Coronary artery (tissue), 2 donors: ENCODE data around the gene HOXC11.

ENCODE experiments used
- DNase-seq: peaks from one replicate; pipeline ENCODE4 v3.0.0-alpha.2; 2017; ENCODE audit warnings: low spot score
- H3K27ac ChIP-seq, 2 donors: fragments of 200-600 bp; sonication (generic); one replicate each; pipeline ENCODE4 v1.5.1; 2016 to 2019
- H3K4me3 ChIP-seq: fragments of 200-600 bp; sonication (generic); 2 replicates; pipeline ENCODE4 v1.5.1; 2016; ENCODE audit warnings: mild to moderate bottlenecking, moderate library complexity
- CTCF ChIP-seq: fragments of 200-600 bp; sonication (generic); IDR thresholded peaks from one replicate; pipeline ENCODE4 v1.5.1; 2019; ENCODE audit warnings: antibody characterized with exemption

HOXC11 gene

GRCh38 chr12:53985692-53985993 is 12.7 kb downstream of the HOXC11 start:
- no peak for TF ChIP-seq CTCF
- no peak for DNase-seq
- Histone ChIP-seq H3K4me3 (peak overlapping the region; percentile 50), H3K27ac (no peak overlapping the region)

- Histone ChIP-seq H3K27ac (no peak overlapping the region), H3K4me3 (peak overlapping the region; percentile 50)
- DNase-seq: no peak
- TF ChIP-seq CTCF: no peak
These were observed 13.2 kb downstream of the HOXC11 start for GRCh38 chr12:53985994-53986685.

GRCh38 chr12:53986686-53987483 is 14.0 kb downstream of the HOXC11 start:
- DNase-seq: no peak
- Histone ChIP-seq H3K4me3 (no peak overlapping the region), H3K27ac (no peak overlapping the region)
- no peak for TF ChIP-seq CTCF

- Histone ChIP-seq H3K27ac (no peak overlapping the region), H3K4me3 (no peak overlapping the region)
- no peak for DNase-seq
- no peak for TF ChIP-seq CTCF
These were observed 14.9 kb downstream of the HOXC11 start for GRCh38 chr12:53987787-53988230.

GRCh38 chr12:53988541-53989226 is 15.8 kb downstream of the HOXC11 start:
- H3K4me3 ChIP-seq: no peak overlapping the region
- no peak overlapping the region for H3K27ac ChIP-seq
- DNase-seq: no peak
- TF ChIP-seq CTCF: no peak

GRCh38 chr12:53989227-53990113 is 16.5 kb downstream of the HOXC11 start:
- H3K27ac ChIP-seq: no peak overlapping the region
- H3K4me3 ChIP-seq: peak overlapping the region; percentile 31
- DNase-seq: no peak
- TF ChIP-seq CTCF: no peak
